ENCODE results near the gene TNS4.

The TNS4 gene

GRCh38 chr17:40467281-40467867 is 34.0 kb downstream of the TNS4 start:
- Histone ChIP-seq H3K4me2 (no peak overlapping the region), H3K4me3 (IDR thresholded peaks at IDR 0.05; ENCODE audit: insufficient read depth, low read depth, low read length) (no peak overlapping the region), H3K36me3 (ENCODE audit: insufficient read depth) (no peaks in the 10 kb centered on the region), H3K4me1 (ENCODE audit: low read depth, poor library complexity, severe bottlenecking) (no peaks in the 10 kb centered on the region), H3K27me3 (ENCODE audit: insufficient read depth, low read depth) (peaks cover 34% of the 10 kb centered on the region; the same call in 1 of the 2 replicates), H2AFZ (ENCODE audit: low read depth) (no peak overlapping the region), H3K79me2 (ENCODE audit: insufficient read depth, low read depth) (no peaks in the 10 kb centered on the region), H3K27ac (no peak overlapping the region), H3K9ac (no peak overlapping the region), H4K20me1 (ENCODE audit: insufficient read depth) (no peaks in the 10 kb centered on the region)
- TF ChIP-seq CTCF (conservative IDR thresholded peaks at IDR 0.05; ENCODE audit: low read depth, low read length) = no peak

GRCh38 chr17:40466298-40466971 is 35.0 kb downstream of the TNS4 start:
- TF ChIP-seq CTCF (conservative IDR thresholded peaks at IDR 0.05; ENCODE audit: low read depth, low read length) = no peak
- H3K36me3 ChIP-seq (ENCODE audit: insufficient read depth) = no peaks in the 10 kb centered on the region
- no peak overlapping the region for H3K4me3 ChIP-seq (IDR thresholded peaks at IDR 0.05; ENCODE audit: insufficient read depth, low read depth, low read length)
- H3K9ac ChIP-seq = no peak overlapping the region
- peaks cover 34% of the 10 kb centered on the region; the same call in 1 of the 2 replicates for H3K27me3 ChIP-seq (ENCODE audit: insufficient read depth, low read depth)
- H3K4me2 ChIP-seq = no peak overlapping the region
- no peaks in the 10 kb centered on the region for H3K79me2 ChIP-seq (ENCODE audit: insufficient read depth, low read depth)
- H3K27ac ChIP-seq = no peak overlapping the region
- H4K20me1 ChIP-seq (ENCODE audit: insufficient read depth) = no peaks in the 10 kb centered on the region
- no peaks in the 10 kb centered on the region for H3K4me1 ChIP-seq (ENCODE audit: low read depth, poor library complexity, severe bottlenecking)
- H2AFZ ChIP-seq (ENCODE audit: low read depth) = no peak overlapping the region

- Histone ChIP-seq H3K9ac (no peak overlapping the region), H3K27me3 (ENCODE audit: insufficient read depth, low read depth) (peaks cover 29% of the 10 kb centered on the region; the same call in 1 of the 2 replicates), H3K4me3 (IDR thresholded peaks at IDR 0.05; ENCODE audit: insufficient read depth, low read depth, low read length) (no peak overlapping the region), H3K79me2 (ENCODE audit: insufficient read depth, low read depth) (no peaks in the 10 kb centered on the region), H3K4me2 (no peak overlapping the region), H2AFZ (ENCODE audit: low read depth) (no peak overlapping the region), H3K4me1 (ENCODE audit: low read depth, poor library complexity, severe bottlenecking) (no peaks in the 10 kb centered on the region), H3K36me3 (ENCODE audit: insufficient read depth) (no peaks in the 10 kb centered on the region), H3K27ac (no peak overlapping the region), H4K20me1 (ENCODE audit: insufficient read depth) (no peaks in the 10 kb centered on the region)
- no peak for TF ChIP-seq CTCF (conservative IDR thresholded peaks at IDR 0.05; ENCODE audit: low read depth, low read length)
These were observed 37.0 kb downstream of the TNS4 start for GRCh38 chr17:40464392-40464855.

GRCh38 chr17:40463122-40463550 is 38.3 kb downstream of the TNS4 start:
- no peak for TF ChIP-seq CTCF (conservative IDR thresholded peaks at IDR 0.05; ENCODE audit: low read depth, low read length)
- H3K4me3 ChIP-seq (IDR thresholded peaks at IDR 0.05; ENCODE audit: insufficient read depth, low read depth, low read length) = no peak overlapping the region
- H3K27ac ChIP-seq = no peak overlapping the region
- H3K4me1 ChIP-seq (ENCODE audit: low read depth, poor library complexity, severe bottlenecking) = no peaks in the 10 kb centered on the region
- no peaks in the 10 kb centered on the region for H4K20me1 ChIP-seq (ENCODE audit: insufficient read depth)
- H3K79me2 ChIP-seq (ENCODE audit: insufficient read depth, low read depth) = no peaks in the 10 kb centered on the region
- no peak overlapping the region for H3K9ac ChIP-seq
- no peak overlapping the region for H2AFZ ChIP-seq (ENCODE audit: low read depth)
- peaks cover 17% of the 10 kb centered on the region; the same call in 1 of the 2 replicates for H3K27me3 ChIP-seq (ENCODE audit: insufficient read depth, low read depth)
- H3K36me3 ChIP-seq (ENCODE audit: insufficient read depth) = no peaks in the 10 kb centered on the region
- no peak overlapping the region for H3K4me2 ChIP-seq
